Uterus (tissue), 2 donors: Measurements from ENCODE around the gene HPSE.

ENCODE experiments used
- CTCF ChIP-seq, 4 experiments: fragments of 200-600 bp in 2 of 4; fragments of 450-650 bp in 2 of 4; sonication (generic) in 2 of 4; IDR thresholded peaks; one replicate each; pipeline ENCODE4 v1.5.1; 2016 to 2019; ENCODE audit warnings: antibody characterized with exemption in 4 of 4, mild to moderate bottlenecking in 2 of 4, moderate library complexity in 1 of 4
- POLR2A ChIP-seq, 2 donors: fragments of 450-650 bp; IDR thresholded peaks; one replicate each; pipeline ENCODE4 v1.6.1; 2016; ENCODE audit warnings: antibody characterized with exemption in 2 of 2, mild to moderate bottlenecking in 1 of 2, moderate library complexity in 1 of 2

- TF ChIP-seq CTCF (IDR thresholded peaks at IDR 0.05) (no peak), POLR2A (IDR thresholded peaks at IDR 0.05) (no peak)
Observed at GRCh38 chr4:83348074-83348473, 13.4 kb upstream of the HPSE start.
